HK-2 (cell line): Measurements from ENCODE around the gene RBM17.
"Not testable (repeated sequence)": the region's sequence is repeated elsewhere in the genome, so short reads cannot be mapped to it uniquely, and the experiment has no call there.

Experiments
- DNase-seq: peaks from one replicate; pipeline ENCODE4 v3.0.0-alpha.2; 2018; ENCODE audit not compliant: unreplicated experiment

RBM17 gene

DNA sequence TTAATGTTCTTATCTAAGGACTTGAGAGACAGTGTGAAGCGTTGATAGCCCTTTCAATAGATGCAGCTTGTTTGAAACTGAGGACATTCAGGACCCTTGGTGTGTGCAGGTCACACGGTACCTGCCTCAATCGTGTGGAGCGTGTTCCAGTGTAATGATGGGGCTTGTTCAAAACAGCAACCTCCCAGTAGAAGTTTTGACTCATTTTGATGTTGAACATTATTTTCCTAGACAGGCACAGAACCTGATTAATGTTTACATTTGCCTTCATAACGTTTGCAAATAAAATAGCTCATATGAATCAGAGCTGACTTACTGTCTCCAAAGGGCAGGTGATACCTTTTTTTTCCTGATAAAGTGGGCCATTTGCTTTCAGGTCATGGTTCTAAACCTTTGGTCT, 21.3 kb downstream of the RBM17 start:
- DNase-seq: no peak

DNA sequence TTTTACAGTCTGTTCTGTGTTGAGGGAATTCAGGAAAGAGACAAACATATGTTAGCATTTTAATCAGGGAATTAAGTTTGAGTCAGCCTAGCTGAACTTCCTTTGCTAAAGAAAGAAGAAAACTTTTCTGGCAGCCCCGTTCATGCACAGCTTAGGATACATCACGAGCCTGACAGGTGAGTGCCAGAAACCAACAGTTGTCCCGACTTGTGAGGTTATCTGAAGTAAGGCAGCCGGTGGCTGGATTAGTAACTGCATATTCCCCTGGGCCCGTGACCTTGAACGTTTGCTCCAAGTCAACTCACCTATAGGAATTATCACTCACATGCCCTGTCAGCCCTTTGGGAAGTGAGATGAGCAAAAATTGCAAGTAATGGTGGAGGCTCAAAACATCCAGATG, 24.1 kb downstream of the RBM17 start:
- DNase-seq: no peak

DNA sequence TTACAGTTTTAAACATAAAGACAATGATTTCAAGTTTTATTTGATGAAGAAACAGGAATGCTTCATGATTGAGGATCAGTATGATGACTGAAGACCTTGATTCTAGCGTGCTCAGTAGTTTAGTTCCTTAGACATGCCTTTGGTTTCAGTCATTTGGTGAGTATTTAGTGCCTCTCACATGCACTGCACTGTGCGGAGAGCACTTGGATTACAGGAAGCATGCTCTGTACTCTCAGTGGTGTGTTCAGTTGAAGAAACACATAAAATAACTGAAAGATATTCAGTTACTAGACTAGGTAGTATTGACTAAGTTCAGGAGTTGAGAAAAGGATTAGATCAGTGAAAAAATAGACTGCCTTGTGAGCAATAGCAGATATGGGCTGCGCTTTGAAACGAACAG, 25.5 kb downstream of the RBM17 start:
- DNase-seq: no peak

DNA sequence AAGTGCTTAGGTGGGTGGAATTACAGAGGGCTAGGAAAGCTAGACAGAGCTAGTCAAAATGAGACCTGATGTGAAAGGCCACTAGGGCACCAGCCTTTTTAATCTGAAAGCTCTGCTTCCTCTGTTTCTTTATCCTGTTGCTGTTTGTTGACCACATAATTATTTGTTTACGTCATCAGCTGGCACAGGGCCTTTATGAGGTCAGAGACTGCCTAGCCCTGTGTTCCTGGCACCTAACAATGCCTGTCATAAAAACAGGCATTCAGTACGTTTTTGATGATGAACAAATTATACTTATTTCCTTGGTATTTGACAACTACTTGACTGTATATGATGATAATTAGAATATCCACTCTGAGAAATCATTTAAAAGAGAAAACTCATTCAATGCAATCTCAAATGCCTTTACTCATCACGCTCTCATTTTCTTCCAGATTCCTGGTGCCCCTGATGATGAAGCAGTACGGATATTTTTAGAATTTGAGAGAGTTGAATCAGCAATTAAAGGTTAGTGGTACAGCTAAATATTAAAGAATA, 26.0 kb downstream of the RBM17 start:
- DNase-seq: no peak

DNA sequence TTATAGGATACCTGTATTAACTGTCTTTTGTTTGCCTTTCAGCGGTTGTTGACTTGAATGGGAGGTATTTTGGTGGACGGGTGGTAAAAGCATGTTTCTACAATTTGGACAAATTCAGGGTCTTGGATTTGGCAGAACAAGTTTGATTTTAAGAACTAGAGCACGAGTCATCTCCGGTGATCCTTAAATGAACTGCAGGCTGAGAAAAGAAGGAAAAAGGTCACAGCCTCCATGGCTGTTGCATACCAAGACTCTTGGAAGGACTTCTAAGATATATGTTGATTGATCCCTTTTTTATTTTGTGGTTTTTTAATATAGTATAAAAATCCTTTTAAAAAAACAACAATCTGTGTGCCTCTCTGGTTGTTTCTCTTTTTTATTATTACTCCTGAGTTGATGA, 26.6 kb downstream of the RBM17 start:
- no peak for DNase-seq

DNA sequence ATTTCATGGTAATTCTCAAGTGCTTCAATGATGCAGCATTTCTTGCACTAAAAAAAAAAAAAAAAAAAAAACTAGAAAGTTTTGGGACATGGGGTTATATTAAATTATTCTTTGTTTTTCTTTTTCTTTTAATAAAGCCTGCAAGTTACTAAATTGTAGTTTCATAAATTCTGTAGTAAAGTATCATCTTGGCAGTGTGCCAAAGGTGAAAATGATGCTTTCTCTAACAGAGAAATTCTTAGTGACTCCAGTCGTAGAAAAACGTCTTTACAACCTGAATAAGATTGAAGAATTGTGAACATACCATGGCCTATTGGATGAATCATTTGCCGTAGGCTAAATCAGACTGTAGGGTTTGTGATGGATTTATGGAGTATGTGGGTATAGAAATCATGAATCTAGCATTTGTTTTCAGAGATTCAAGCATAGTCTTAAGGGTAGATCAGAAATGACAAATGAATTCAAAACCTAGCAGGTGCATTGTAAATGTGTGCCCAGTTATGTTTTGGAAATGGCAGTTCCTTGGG, 27.1 kb downstream of the RBM17 start:
- DNase-seq: no peak

DNA sequence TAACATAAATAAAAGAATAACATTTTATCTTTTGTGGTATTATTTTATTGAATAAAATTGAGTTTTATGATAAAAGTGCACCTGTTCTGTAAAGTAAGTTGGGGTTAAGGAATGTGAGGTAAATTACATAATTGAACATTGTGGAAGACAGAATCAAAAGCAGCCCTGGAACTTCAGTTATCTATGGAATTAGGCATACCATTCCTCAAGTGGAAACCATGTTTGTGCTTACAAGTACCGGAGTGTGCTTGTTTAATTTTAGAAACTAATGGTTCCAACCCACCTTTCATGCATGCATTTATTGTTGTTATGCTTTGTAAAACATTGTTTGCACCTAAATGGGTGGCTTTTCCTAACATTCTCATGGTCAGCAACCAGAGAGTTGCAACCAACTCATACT, 28.0 kb downstream of the RBM17 start:
- no peak for DNase-seq

DNA sequence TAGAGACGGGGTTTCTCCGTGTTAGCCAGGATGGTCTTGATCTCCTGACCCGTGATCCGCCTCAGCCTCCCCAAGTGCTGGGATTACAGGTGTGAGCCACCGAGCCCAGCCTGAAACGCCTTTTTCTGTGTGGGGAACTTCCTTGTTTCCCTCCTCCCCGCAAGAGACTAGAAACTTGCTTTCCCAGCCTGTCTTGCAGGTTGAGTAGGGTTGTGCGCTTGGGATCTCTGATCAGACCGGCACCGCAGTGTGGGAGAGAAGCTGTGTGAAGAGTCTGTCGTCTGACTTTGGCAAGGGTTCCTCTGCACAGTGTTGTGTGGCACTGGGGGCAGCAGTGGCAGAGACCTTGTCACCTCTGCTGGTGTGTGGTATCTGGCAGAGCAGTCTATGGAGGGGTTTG, 28.9 kb downstream of the RBM17 start:
- DNase-seq: no peak

DNA sequence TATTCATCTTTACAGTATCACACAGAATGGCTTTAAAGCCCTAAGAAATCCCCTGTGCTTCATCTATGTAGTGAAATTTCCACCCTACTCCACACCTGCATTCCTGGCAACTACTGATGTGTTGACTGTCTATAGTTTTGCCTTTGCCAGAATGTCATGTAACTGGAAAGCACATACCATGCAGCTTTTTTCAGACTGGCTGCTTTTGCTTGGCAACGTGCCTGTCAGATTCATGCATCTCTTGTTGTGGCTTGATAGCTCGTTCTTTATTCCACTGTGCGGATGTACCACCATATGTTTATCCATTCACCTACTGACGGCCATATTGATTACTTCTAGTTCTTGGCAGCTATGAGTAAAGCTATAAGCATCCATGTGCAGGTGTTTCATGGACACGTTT, 30.6 kb downstream of the RBM17 start:
- DNase-seq: no peak

DNA sequence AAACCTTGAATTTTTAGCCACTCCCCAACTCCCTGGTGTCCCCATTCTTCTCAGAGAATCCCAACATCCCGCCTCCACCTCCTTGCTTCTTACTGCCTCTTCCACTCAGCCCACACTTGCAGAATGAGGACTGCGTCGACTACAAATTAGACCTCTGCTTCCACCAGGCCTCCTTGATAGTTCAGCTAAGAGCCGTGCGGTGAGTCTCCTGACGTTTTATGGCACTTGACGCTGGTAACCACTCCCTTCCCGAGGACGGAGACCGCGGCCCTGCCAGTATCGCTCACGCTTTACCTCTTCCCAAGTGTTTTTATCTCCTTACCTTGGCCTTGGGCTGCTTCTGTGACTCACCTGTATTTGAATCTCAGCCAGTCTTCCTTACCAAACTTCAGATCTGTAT, 31.1 kb downstream of the RBM17 start:
- no peak for DNase-seq

DNA sequence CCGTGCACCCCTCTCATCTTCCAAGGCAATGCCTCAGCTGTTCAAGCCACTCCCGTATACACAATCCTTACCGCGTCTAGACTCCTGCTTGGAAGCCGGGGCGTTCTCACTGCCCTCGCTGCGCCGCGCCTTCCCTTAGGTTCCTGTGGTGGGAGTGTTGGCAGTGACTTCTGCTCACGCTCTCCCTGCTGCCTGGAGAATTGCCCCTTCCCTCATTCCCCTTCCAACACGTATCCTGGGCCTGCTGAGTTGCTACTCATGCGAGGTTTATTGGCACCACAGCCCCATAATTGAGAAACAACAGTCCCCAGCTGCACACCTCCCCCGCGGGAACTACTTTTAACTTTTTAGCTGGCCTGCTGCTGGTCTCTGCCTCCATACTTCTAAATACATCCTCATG, 31.9 kb downstream of the RBM17 start:
- DNase-seq: no peak

DNA sequence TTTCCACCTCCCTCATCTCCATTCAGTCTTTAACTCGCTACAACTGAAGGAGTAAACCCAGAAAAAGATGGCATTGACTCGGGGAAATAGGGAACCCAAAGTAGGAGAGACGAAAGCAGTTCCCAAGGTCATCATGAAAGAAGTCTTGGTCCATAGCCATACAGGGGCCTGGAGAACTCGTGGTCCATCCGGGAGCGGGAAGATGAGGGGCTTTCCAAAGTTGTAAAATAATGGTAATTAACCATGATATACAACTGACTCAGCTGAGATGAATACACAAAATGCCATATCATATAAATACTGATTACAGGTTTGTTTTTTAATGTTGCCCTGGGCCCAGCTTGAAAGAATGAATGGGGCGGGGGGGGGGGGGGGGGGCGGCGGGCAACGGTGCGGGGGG, 32.3 kb downstream of the RBM17 start:
- no peak for DNase-seq

DNA sequence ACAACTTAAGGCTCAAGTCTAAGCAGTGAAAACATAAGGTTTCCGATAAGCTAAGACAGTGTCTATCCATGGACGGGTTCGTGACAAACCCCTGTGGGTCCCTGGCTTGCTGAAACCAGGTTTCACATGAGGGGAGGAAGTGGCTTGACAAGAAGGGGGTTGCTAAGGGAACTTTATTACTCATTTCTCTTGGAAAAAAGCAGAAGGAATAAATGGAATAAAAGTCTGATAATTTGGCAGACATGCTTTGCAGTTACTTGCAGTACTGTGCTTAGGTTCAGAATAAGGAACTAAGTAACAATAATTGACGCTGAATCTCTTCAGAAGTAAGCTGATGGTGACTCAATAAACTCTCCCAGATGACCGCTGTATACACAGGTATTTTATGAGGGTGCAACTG, 34.7 kb downstream of the RBM17 start:
- DNase-seq: no peak

DNA sequence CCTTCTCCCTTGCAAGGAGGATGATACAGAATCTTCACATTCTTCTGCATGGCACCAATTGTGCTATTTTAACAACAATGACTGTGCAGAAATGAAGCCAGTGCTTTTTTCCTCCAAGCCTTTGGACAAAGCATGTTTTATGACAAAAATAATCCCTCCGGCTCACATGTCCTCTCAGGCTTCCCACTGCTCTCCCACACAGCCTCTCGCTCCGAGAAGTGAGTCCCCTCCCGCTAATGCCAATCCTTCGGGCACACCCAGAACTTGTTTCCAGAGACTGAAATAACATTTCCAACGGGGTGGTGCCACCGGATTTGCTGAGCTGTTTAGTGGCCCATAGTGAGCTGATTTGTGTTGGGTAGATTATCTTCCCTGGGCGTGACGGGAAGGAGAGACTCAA, 35.8 kb downstream of the RBM17 start:
- no peak for DNase-seq

DNA sequence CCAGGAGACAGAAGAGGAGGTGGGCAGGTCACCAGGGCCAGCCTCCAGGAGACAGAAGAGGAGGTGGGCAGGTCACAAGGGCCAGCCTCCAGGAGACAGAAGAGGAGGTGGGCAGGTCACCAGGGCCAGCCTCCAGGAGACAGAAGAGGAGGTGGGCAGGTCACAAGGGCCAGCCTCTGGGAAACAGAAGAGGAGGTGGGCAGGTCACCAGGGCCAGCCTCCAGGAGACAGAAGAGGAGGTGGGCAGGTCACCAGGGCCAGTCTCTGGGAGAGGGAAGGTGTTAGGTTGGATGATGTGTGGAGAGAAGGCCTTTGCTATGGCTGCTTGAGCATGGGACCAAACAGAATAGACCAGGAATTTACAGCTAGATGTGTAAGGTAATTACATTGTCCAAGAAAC, 38.6 kb downstream of the RBM17 start:
- not testable (repeated sequence) for DNase-seq

DNA sequence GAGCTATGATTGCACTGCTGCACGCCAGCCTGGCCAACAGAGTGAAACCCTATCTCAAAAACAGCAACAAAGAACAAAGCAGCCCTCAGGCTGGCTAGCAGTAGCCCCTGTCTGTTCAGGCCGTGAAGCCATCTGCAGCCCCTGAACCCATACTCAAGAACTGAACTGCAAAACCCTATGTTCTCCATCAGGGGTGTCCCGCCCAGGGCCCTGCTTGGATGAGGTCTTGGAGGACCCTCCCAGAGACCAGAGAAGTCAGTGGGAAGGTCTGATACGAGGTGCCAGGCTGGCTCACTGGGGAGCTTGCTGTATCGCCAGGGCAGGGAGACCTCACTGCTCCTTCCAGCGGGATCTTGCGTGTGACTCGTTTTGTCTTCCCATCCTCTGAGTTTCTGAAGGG, 39.3 kb downstream of the RBM17 start:
- no peak for DNase-seq

DNA sequence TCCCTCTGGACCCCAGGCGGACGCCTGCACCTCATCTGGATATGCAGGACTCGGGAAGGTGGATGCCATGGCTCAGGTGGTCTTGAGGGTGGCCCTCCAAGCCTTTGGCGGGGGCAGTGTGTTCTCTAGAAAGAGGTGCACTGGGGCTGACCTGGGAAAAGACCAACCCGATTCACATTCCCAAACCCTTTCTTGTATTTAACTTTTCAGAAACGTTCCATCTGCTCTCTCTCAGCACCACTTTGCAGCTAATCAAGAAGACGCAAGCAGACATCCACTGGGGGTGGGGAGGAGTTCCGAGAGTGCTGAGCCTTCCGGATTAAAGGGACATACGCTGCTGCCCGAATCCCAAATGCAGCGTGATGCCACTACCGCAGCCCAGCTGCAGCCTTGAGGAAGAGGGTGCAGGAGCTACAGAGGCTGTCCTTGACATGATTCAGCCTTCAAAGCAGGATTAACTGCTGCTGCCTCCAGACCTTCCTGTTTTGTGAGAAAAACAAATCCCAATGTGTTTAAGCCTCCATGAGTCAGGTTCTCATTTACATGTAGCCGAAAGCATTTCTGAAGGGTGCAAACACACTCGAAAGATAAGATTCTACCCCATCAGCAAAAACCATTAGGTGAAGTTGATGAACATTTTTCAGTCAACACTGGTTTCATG, 39.9 kb downstream of the RBM17 start:
- DNase-seq: no peak

DNA sequence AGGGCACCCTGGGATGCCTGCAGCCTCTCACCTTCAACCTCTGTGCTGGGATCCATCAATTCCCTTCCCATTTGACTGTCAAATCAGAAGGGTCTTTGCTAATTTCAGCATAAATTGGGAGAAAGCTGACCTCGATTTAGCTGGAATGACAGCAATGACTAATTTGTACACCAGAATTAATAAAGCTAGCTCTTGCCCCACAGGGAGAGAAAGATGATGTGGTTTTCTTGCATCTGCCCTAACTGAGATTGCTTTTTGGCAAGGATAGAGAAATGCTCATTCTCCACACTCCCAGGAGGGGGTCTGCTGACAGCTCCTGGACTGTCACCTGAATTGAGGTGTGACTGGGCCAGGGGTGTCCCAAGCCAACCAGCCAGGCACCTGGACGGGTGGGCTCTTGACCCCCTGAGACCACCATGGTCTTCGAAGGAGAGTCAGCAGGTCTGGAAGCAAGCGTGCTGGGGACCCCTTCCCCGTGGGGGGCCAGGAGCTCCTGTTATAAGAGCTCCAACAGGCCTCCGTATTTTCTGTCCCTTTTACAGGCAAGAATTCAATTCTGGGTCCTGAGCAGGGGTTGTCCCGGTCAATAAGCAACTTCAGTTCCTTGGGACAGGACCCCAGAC, 42.1 kb downstream of the RBM17 start:
- DNase-seq: no peak

DNA sequence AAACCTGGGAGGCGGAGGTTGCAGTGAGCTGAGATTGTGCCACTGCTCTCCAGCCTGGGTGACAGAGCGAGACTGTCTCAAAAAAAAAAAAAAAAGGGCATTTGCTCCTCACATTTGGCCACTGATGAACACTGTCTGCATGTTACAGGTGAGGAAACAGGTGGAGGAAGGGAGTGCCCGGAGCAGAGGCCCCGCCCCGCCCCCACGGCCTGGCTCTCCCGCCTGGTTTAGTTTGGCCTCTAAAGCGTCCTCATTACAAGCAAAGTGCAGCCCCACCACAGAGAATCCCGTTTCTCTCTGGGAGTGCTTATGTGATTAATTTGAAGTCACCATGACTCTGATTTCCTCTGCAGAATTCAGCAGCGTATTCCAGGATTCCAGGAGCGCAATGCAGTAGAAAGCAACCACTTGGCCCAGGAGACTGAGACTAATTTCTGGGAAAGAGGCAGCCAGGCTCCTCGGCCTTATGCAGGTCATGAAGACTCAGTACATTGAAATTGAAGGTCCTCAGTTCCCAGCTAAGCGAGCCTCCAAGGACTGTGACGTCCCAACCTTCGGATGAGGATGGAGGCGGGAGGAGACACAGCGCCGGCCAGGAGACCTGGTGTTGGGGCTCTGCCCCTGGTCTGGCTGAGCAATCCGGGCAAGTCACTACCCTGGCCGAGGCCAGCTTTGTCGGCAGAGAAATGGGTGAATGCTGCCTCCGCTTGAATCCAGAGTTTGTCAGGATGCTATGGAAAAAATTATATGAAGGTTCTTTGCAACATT, 44.7 kb downstream of the RBM17 start:
- no peak for DNase-seq

DNA sequence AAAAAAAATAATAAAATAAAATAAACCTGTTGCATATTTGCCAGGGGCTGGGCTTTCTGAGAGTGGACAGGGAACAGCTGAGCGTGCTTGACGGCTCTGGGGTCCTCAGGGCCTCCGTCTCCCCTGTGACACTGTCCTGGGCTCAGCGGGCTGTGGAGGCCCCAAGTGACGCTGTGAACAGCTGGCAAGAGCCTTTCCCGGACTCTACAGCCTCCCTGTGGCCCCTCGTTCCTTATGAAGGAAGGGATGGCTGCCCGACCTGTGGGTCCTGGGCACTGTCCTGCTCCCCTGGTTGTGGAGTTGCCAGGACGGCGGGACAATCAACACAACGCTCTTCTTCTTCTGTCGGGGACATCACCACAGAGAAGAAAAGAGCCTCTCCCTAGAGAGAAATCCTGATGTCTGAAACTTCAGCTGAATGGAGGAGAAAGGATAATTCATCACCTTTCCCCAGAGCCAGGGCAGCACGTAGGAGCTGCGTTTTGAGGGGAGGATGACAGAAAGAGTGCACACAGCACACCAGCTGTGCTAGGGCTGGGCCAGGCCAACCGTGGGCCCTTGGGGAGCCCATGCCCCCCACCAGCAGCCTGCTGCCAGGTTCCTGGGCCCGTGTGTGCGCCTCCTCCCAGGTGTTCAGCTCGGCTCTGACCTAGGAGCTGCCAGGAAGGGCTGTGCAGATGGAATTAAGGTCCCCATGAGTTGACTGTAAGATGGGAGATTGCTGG, 45.4 kb downstream of the RBM17 start:
- DNase-seq: no peak

DNA sequence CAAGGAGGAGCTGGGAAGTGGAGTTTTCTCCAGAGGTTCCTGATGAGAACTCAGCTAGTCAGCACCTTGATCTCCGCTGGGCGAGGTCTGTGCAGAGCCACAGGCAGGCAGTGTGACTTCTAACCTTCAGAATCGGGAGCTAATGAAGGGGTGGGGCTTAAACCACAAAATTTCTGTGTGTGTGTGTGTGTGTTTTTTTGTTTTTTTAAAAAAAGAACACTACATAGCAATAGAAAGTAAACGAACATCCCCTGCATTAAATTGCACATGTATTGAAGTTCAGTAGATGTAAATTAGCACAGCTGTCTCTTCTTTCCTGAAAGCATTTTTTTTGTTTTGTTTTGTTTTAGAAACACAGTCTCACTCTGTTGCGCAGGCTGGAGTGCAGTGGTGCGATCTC, 46.2 kb downstream of the RBM17 start:
- no peak for DNase-seq

DNA sequence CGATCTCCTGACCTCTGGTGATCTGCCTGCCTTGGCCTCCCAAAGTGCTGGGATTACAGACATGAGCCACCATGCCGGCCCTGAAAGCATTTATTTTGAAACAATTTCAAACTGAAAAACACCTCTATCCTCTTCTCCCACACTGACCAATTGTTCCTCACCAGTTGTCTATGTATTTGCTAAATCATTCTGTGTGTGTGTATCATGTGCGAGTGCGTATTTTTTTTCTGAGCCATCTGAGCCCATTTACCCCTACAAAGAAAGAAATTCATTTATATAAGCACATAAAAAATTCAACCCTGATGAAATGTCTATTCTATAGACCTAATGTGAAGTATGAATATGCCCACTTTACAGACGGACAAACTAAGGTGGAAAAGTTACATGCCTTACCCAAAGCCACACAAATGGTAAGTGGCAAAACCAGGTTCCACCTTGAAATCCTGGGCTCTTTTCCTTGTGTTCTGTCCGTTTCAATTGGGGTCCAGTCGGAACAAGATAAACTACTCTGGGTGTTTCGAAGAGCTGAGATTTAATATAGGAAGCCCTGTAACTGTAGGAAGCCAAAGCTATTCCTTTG, 46.8 kb downstream of the RBM17 start:
- no peak for DNase-seq
